KBM-7 (cell line): ENCODE results near the gene SLC2A9.

Experiments used
- DNase-seq: peaks from one replicate; pipeline ENCODE4 v3.0.0-alpha.2; 2015
- in situ Hi-C: fragments of 300-500 bp; cut with MboI; formaldehyde crosslinking; loops from 2 replicates; pipeline ENCODE4 v1.14.3; 2020; ENCODE audit warnings: low sequenced_read_pairs, low pct_unique_long_range_greater_than_20kb, mixed read lengths

Gene SLC2A9

GRCh38 chr4:10020871-10021652 lies at the start of gene SLC2A9:
Gene SLC2A9 (minus strand): TSS chr4:10021497. CDS start chr4:10021429, 68 bp downstream.
- in situ Hi-C loops: no loop called here

GRCh38 chr4:10069075-10069642 lies 47.9 kb upstream of the SLC2A9 start:
- DNase-seq: no peak
- in situ Hi-C loops: no loop called here

More at GRCh38 chr4:10020871-10021652, at the start of gene SLC2A9:
- no peak for DNase-seq

GRCh38 chr4:10066670-10067651 lies 45.7 kb upstream of the SLC2A9 start:
- no peak for DNase-seq
- in situ Hi-C loops: no loop called here

GRCh38 chr4:10066206-10066605 lies 44.9 kb upstream of the SLC2A9 start:
- in situ Hi-C loops: no loop called here
- DNase-seq: no peak

- peak; percentile 41 for DNase-seq
- in situ Hi-C loops: no loop called here
These were observed 42.4 kb upstream of the SLC2A9 start for GRCh38 chr4:10063544-10064300.

- no peak for DNase-seq
- in situ Hi-C loops: no loop called here
These were observed 40.5 kb upstream of the SLC2A9 start for GRCh38 chr4:10061650-10062415.

- no peak for DNase-seq
- in situ Hi-C loops: no loop called here
These were observed 37.1 kb upstream of the SLC2A9 start for GRCh38 chr4:10058371-10058770.

- in situ Hi-C loops: no loop called here
- no peak for DNase-seq
These were observed 35.7 kb upstream of the SLC2A9 start for GRCh38 chr4:10057023-10057395.

- no peak for DNase-seq
- in situ Hi-C loops: no loop called here
These were observed 35.2 kb upstream of the SLC2A9 start for GRCh38 chr4:10056334-10057022.

- DNase-seq: no peak
- in situ Hi-C loops: no loop called here
These were observed 34.6 kb upstream of the SLC2A9 start for GRCh38 chr4:10055871-10056270.

GRCh38 chr4:10054571-10055041 lies 33.3 kb upstream of the SLC2A9 start:
- in situ Hi-C loops: no loop called here
- DNase-seq: no peak

- DNase-seq: no peak
- in situ Hi-C loops: no loop called here
These were observed 32.5 kb upstream of the SLC2A9 start for GRCh38 chr4:10053635-10054453.

- DNase-seq: no peak
- in situ Hi-C loops: no loop called here
These were observed 30.3 kb upstream of the SLC2A9 start for GRCh38 chr4:10051517-10052135.

- DNase-seq: no peak
- in situ Hi-C loops: no loop called here
These were observed 29.4 kb upstream of the SLC2A9 start for GRCh38 chr4:10050721-10051120.

GRCh38 chr4:10050261-10050661 lies 29.0 kb upstream of the SLC2A9 start:
- in situ Hi-C loops: no loop called here
- no peak for DNase-seq

- no peak for DNase-seq
- in situ Hi-C loops: no loop called here
These were observed 27.8 kb upstream of the SLC2A9 start for GRCh38 chr4:10048941-10049697.
